Measurements from ENCODE around the gene PLAC1. TPM values are rescaled to one million over a fixed set of nuclear protein-coding genes. Genes with fewer than 3 reads are reported as not detected.

Gene PLAC1
- total RNA-seq, 1 experiment from 2014 or later = 0.51 TPM

GRCh38 chrX:134692233-134692632 lies 34.0 kb upstream of the PLAC1 start:
- DNase-seq (ENCODE audit: low read depth, low spot score) = no peak
- POLR2A ChIA-PET = no interaction called here
- intact Hi-C loops (cut with micrococcal nuclease; ENCODE audit: unreplicated experiment) = no loop called here
- H3K9me3 ChIP-seq (ENCODE audit: control insufficient read depth, insufficient read depth, low read depth, low read length) = no peaks in the 10 kb centered on the region
- ATAC-seq = no peak
- H3K4me1 ChIP-seq (ENCODE audit: control insufficient read depth, insufficient read depth, low read length) = no peaks in the 10 kb centered on the region
- CTCF ChIA-PET = no interaction called here
- TF ChIP-seq TCF7L2 (IDR thresholded peaks at IDR 0.05; ENCODE audit: low read depth, low read length) = no peak
- TF ChIP-seq POLR2AphosphoS5 (IDR thresholded peaks at IDR 0.05; ENCODE audit: low read depth, low read length) = no peak
- no peak for TF ChIP-seq SIN3A (IDR thresholded peaks at IDR 0.05; ENCODE audit: borderline replicate concordance, insufficient read depth, low read depth, low read length)
- TF ChIP-seq CTCF (IDR thresholded peaks at IDR 0.05) = no peak
- TF ChIP-seq REST (IDR thresholded peaks at IDR 0.05; ENCODE audit: insufficient read depth in 1 of 2, low read depth in 2 of 2, low read length in 1 of 2) = no peak
- H3K36me3 ChIP-seq (ENCODE audit: control insufficient read depth, insufficient read depth, low read length) = no peaks in the 10 kb centered on the region
- no TSS peak for BruUV-seq (replicated peaks)
- no peak overlapping the region for H3K4me3 ChIP-seq (ENCODE audit: low read depth in 2 of 2, low read length in 2 of 2)
- H3K27ac ChIP-seq (ENCODE audit: low read length) = no peak overlapping the region
- no peaks in the 10 kb centered on the region for H3K27me3 ChIP-seq (ENCODE audit: control insufficient read depth, insufficient read depth, low read length)
- in situ Hi-C loops (cut with HindIII; ENCODE audit: low pct_unique_long_range_greater_than_20kb, low sequenced_read_pairs) = no loop called here

GRCh38 chrX:134691453-134691852 lies 33.2 kb upstream of the PLAC1 start:
- intact Hi-C loops (cut with micrococcal nuclease; ENCODE audit: unreplicated experiment) (no loop called here), in situ Hi-C loops (cut with HindIII; ENCODE audit: low pct_unique_long_range_greater_than_20kb, low sequenced_read_pairs) (no loop called here)
- TF ChIP-seq POLR2AphosphoS5 (IDR thresholded peaks at IDR 0.05; ENCODE audit: low read depth, low read length) (no peak), SIN3A (IDR thresholded peaks at IDR 0.05; ENCODE audit: borderline replicate concordance, insufficient read depth, low read depth, low read length) (no peak), TCF7L2 (IDR thresholded peaks at IDR 0.05; ENCODE audit: low read depth, low read length) (no peak), CTCF (IDR thresholded peaks at IDR 0.05) (no peak), REST (IDR thresholded peaks at IDR 0.05; ENCODE audit: insufficient read depth in 1 of 2, low read depth in 2 of 2, low read length in 1 of 2) (no peak)
- Histone ChIP-seq H3K27ac (ENCODE audit: low read length) (no peak overlapping the region), H3K36me3 (ENCODE audit: control insufficient read depth, insufficient read depth, low read length) (no peaks in the 10 kb centered on the region), H3K4me1 (ENCODE audit: control insufficient read depth, insufficient read depth, low read length) (no peaks in the 10 kb centered on the region), H3K27me3 (ENCODE audit: control insufficient read depth, insufficient read depth, low read length) (no peaks in the 10 kb centered on the region), H3K4me3 (ENCODE audit: low read depth in 2 of 2, low read length in 2 of 2) (no peak overlapping the region), H3K9me3 (ENCODE audit: control insufficient read depth, insufficient read depth, low read depth, low read length) (no peaks in the 10 kb centered on the region)
- POLR2A ChIA-PET = no interaction called here
- CTCF ChIA-PET = interaction anchor here (0.7 kb wide), 1 partner anchor 33 kb away, joined by 3 read pairs; no protein-coding TSS in a partner anchor
- no peak for DNase-seq (ENCODE audit: low read depth, low spot score)
- no TSS peak for BruUV-seq (replicated peaks)
- no peak for ATAC-seq
